ENCODE measurements around the gene KCNC2.

DNA sequence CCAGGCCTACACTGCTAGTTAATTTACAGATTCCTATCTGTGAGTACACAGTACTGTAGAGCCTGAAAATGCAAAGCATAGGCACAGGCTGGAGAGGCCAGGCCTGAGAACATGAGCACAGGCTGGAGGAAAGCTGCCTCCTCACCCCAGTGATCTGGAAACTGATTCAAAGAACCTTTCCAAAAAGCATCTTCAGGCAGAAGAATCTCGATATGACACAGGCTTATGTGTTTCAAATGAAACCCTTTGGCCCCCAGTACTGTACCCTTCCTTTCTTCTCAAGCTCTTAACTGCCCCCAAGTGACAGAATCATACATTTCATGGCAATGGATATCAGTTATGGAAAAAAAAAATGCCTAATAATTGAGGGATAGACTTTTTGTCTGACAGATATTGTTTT lies 122.0 kb downstream of the KCNC2 start:
- TF ChIP-seq, protein P1, sequence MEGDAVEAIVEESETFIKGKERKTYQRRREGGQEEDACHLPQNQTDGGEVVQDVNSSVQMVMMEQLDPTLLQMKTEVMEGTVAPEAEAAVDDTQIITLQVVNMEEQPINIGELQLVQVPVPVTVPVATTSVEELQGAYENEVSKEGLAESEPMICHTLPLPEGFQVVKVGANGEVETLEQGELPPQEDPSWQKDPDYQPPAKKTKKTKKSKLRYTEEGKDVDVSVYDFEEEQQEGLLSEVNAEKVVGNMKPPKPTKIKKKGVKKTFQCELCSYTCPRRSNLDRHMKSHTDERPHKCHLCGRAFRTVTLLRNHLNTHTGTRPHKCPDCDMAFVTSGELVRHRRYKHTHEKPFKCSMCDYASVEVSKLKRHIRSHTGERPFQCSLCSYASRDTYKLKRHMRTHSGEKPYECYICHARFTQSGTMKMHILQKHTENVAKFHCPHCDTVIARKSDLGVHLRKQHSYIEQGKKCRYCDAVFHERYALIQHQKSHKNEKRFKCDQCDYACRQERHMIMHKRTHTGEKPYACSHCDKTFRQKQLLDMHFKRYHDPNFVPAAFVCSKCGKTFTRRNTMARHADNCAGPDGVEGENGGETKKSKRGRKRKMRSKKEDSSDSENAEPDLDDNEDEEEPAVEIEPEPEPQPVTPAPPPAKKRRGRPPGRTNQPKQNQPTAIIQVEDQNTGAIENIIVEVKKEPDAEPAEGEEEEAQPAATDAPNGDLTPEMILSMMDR (conservative IDR thresholded peaks at IDR 0.05), result peak; percentile 55
- no peak for TF ChIP-seq ZFX (IDR thresholded peaks at IDR 0.05)
